HL-60 (cell line): ENCODE results near the gene STEAP4.

Source experiments
- DNase-seq, 2 experiments: peaks; one replicate each; pipeline ENCODE4 v3.0.0-alpha.2; 2010 to 2020; ENCODE audit warnings: low read depth in 1 of 2, low spot score in 1 of 2
- H3K27ac ChIP-seq: fragments of 250-450 bp; sonication (Bioruptor Pico); replicated peaks from 2 replicates; pipeline ENCODE4 v1.5.1; 2020; ENCODE audit warnings: mild to moderate bottlenecking, moderate library complexity
- H3K27me3 ChIP-seq: fragments of 250-450 bp; sonication (Bioruptor Pico); 2 replicates; pipeline ENCODE4 v1.5.1; 2021; ENCODE audit warnings: mild to moderate bottlenecking, moderate library complexity; ENCODE audit not compliant: insufficient read depth, poor library complexity, severe bottlenecking
- H3K4me3 ChIP-seq: replicated peaks from 2 replicates; pipeline ENCODE4 v1.5.1; 2011; ENCODE audit warnings: mild to moderate bottlenecking, control low read depth, low read length; ENCODE audit not compliant: insufficient read depth
- GABPA ChIP-seq: IDR thresholded peaks from 2 replicates; pipeline ENCODE4 v1.6.1; 2012; ENCODE audit warnings: low read depth
- POLR2AphosphoS5 ChIP-seq: IDR thresholded peaks from 2 replicates; pipeline ENCODE4 v1.6.1; 2012; ENCODE audit warnings: low read depth
- SPI1 ChIP-seq: IDR thresholded peaks from 2 replicates; pipeline ENCODE4 v1.6.1; 2012; ENCODE audit warnings: low read depth, mild to moderate bottlenecking, borderline replicate concordance
- long read RNA-seq: library from polyadenylated mRNA; unstranded; transcript quantifications from one replicate; pipeline ENCODE4 v2.0.0, GENCODE V29; 2020
- TF ChIP-seq, protein P1 (sequence below): IDR thresholded peaks from one replicate; pipeline ENCODE4 v1.5.1; 2011; ENCODE audit warnings: low read length, control low read depth, inconsistent platforms; ENCODE audit not compliant: insufficient read depth
- TF ChIP-seq, protein P2 (sequence below): IDR thresholded peaks from 2 replicates; pipeline ENCODE4 v1.6.1; 2012; ENCODE audit warnings: low read depth; ENCODE audit not compliant: insufficient replicate concordance

The STEAP4 gene
- long read RNA-seq, result 0 reads

DNA sequence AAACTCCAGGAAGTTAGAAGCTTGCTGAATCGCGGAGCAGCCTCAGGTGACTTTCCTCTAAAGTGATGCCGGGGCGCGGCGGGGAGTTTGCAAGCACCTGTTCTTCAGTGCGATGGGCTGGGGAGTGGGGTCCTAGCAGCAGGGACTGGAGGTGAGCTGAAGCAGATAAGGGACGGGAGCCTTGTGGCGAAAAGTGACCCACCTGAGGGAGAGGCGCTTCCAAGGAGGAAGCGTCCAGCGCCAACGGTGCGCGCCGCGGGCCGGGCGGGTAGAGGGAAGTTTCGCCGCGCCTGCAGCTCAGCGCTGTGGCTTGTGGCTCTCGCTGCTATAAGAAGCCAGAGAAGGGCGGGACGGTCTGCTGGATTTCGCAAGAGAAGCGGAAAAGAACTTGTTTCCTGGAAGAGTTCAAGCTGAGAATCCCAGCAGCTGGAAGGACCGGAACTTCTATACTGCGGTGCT lies at the start of gene STEAP4:
TSS of gene STEAP4 (minus strand) at position 305 of the 459 bp plus-strand sequence. CDS start 22,625 bp downstream, outside the sequence.
- no peak within 1 kb of the TSS for H3K27ac ChIP-seq
- H3K27me3 ChIP-seq, result no peaks in the 10 kb centered on the region
- no peak for TF ChIP-seq SPI1
- TF ChIP-seq, protein P1, sequence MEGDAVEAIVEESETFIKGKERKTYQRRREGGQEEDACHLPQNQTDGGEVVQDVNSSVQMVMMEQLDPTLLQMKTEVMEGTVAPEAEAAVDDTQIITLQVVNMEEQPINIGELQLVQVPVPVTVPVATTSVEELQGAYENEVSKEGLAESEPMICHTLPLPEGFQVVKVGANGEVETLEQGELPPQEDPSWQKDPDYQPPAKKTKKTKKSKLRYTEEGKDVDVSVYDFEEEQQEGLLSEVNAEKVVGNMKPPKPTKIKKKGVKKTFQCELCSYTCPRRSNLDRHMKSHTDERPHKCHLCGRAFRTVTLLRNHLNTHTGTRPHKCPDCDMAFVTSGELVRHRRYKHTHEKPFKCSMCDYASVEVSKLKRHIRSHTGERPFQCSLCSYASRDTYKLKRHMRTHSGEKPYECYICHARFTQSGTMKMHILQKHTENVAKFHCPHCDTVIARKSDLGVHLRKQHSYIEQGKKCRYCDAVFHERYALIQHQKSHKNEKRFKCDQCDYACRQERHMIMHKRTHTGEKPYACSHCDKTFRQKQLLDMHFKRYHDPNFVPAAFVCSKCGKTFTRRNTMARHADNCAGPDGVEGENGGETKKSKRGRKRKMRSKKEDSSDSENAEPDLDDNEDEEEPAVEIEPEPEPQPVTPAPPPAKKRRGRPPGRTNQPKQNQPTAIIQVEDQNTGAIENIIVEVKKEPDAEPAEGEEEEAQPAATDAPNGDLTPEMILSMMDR, result no peak
- TF ChIP-seq, protein P2, sequence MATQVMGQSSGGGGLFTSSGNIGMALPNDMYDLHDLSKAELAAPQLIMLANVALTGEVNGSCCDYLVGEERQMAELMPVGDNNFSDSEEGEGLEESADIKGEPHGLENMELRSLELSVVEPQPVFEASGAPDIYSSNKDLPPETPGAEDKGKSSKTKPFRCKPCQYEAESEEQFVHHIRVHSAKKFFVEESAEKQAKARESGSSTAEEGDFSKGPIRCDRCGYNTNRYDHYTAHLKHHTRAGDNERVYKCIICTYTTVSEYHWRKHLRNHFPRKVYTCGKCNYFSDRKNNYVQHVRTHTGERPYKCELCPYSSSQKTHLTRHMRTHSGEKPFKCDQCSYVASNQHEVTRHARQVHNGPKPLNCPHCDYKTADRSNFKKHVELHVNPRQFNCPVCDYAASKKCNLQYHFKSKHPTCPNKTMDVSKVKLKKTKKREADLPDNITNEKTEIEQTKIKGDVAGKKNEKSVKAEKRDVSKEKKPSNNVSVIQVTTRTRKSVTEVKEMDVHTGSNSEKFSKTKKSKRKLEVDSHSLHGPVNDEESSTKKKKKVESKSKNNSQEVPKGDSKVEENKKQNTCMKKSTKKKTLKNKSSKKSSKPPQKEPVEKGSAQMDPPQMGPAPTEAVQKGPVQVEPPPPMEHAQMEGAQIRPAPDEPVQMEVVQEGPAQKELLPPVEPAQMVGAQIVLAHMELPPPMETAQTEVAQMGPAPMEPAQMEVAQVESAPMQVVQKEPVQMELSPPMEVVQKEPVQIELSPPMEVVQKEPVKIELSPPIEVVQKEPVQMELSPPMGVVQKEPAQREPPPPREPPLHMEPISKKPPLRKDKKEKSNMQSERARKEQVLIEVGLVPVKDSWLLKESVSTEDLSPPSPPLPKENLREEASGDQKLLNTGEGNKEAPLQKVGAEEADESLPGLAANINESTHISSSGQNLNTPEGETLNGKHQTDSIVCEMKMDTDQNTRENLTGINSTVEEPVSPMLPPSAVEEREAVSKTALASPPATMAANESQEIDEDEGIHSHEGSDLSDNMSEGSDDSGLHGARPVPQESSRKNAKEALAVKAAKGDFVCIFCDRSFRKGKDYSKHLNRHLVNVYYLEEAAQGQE, result no peak
- TF ChIP-seq POLR2AphosphoS5, result no peak
- TF ChIP-seq GABPA, result 0 out of 2 replicates have a peak, but pooled peaks have one; percentile 21
- DNase-seq, result peak; percentile 70 to 87
- H3K4me3 ChIP-seq, result peak within 1 kb of the TSS; percentile 9; the same call in 1 of the 2 replicates

DNA sequence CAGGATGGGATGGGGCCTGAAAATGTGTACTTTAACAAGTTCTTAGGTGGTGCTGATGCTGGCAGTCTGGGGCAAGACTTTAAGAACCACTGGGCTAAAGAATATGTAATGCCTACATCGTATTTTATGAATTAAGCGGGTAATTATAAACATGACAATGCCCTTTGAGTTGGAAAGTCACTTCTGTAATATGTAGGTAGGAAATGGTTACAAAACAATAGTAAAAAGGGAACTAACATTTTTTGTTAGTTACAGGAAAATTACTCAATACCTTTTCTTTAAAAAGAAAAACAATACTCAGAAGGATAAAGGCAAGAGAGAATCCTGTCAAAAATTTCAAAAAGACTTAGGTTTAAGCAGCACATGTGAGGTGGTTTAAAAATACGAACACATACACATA lies 48.3 kb upstream of the STEAP4 start:
- Histone ChIP-seq H3K27me3 (no peaks in the 10 kb centered on the region), H3K27ac (peak overlapping the region; percentile 46), H3K4me3 (no peak overlapping the region)
- peak; percentile 8 to 11 for DNase-seq
- TF ChIP-seq, protein P1, result no peak
- TF ChIP-seq SPI1, result peak; percentile 65; the same call in 1 of the 2 replicates
- no peak for TF ChIP-seq GABPA

DNA sequence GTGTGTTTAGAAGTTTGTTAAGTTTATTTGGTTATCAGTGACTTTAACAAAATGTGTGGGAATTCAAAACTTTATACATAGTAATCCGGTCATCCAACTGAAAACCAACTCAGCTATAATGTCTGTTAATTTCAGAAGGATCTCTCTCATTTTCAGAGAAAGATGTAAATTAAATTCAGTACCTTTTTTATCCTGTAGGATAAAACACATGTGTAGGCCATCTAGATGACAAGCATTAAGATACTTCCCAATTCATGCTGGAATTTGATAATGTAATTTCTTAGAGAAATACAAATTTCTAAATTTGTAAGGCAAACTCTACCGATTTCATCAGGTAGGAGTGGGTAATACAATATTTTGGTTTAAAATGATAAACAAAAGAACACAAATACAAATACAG lies 43.4 kb upstream of the STEAP4 start:
- Histone ChIP-seq H3K4me3 (no peak overlapping the region), H3K27me3 (no peaks in the 10 kb centered on the region), H3K27ac (no peak overlapping the region)
- no peak for DNase-seq
- no peak for TF ChIP-seq GABPA
- TF ChIP-seq POLR2AphosphoS5, result no peak
- no peak for TF ChIP-seq SPI1
- TF ChIP-seq, protein P1, result no peak
- TF ChIP-seq, protein P2, result no peak

DNA sequence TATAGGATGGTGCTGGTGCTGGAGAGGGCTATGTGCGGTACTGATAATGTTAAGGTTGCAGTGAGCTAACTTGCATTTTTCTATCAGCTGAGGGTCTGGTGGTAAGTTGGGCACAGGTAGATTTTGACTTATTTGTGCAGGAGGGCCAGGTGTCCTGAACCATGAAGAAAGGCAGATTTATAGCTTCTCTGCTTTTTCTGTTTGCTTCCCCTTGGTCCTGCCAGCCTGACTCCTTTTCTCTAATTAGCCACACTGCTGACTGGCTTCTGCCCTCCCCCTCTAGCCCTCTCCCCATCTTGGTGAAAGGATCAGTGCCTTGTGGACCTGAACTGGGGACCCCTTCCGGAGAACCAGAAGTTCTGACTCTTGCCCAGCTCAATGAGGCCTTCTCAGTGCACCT lies 40.8 kb upstream of the STEAP4 start:
- DNase-seq, result no peak
- TF ChIP-seq, protein P1, result no peak
- TF ChIP-seq POLR2AphosphoS5 (no peak), GABPA (no peak), SPI1 (no peak)
- TF ChIP-seq, protein P2, result no peak
- Histone ChIP-seq H3K4me3 (no peak overlapping the region), H3K27me3 (no peaks in the 10 kb centered on the region), H3K27ac (no peak overlapping the region)
